CD4-positive, alpha-beta T cell treated with Interleukin-15 for 4 hours (primary cell): ENCODE results near the gene POLG2.
"Not testable (repeated sequence)": the region's sequence is repeated elsewhere in the genome, so short reads cannot be mapped to it uniquely, and the experiment has no call there.

Source experiments
- DNase-seq: peaks from one replicate; pipeline ENCODE4 v3.0.0-alpha.2; 2020; ENCODE audit warnings: low spot score

The POLG2 gene

DNA sequence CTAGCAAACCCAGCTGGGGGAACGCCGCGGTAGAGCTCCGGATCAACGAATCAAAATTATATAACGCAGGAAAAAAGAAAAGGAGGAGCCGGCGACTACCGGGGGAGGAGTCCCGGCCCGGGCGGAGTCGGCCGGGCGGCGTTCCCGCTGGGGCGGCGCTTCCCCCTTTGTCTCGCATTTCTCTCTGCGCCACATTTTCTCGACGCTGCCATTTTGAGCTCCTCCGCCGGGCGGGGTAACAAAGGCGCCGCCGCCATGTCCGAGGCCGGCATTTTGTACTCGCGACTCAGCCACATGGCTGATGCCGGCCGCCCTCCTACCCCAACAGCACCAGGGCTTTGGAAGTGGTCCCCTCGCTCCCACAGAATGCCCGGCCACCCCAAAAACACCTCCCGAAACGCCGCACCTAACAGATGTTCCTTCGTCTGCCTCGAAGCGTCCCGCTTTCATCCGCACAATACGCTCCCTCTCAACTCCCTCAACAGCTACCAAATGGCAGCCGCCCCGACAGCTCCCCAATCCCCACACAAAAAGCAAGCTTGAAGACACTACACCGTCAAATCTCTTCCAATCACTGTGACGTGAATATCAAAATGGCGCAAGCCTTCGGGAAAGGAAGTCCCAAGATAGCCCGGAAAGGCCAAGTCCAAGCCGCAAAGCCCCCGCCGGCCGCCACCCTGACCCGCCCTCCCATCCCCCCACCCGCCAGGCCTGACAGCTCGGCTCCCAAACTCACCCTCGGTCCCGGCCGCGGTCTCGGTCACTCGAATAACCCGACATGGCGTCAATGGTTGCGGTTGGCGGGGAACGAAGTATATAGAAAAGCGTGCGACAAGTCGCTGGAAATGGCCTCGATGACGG lies 8.7 kb upstream of the POLG2 start:
- peak; percentile 93 for DNase-seq

DNA sequence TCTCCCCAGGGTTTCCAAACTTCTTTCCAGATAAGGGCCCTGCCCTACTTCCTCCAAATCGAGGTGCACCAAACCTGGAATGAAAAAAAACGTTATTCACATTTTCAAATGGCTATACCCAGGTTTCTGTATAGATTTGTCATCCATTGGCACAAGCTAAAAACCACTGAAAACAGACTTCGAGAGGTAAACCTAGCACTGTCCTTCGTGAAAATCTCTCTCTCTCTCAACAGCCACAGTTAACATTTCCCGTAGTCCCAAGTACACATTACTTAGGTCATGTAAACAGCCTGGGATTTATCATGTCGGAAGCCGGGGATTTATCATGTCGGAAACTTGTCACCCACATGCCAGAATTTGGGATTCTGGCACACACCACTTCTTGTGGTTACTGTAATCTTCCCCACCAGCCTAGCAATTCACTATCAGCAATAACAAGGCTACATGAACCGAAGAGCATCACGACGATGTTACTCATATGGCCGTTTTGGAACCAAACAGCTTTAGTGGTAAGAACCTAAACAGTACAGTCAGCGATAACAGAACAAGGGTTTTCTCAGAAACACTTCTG lies 8.0 kb upstream of the POLG2 start:
- DNase-seq, result no peak

DNA sequence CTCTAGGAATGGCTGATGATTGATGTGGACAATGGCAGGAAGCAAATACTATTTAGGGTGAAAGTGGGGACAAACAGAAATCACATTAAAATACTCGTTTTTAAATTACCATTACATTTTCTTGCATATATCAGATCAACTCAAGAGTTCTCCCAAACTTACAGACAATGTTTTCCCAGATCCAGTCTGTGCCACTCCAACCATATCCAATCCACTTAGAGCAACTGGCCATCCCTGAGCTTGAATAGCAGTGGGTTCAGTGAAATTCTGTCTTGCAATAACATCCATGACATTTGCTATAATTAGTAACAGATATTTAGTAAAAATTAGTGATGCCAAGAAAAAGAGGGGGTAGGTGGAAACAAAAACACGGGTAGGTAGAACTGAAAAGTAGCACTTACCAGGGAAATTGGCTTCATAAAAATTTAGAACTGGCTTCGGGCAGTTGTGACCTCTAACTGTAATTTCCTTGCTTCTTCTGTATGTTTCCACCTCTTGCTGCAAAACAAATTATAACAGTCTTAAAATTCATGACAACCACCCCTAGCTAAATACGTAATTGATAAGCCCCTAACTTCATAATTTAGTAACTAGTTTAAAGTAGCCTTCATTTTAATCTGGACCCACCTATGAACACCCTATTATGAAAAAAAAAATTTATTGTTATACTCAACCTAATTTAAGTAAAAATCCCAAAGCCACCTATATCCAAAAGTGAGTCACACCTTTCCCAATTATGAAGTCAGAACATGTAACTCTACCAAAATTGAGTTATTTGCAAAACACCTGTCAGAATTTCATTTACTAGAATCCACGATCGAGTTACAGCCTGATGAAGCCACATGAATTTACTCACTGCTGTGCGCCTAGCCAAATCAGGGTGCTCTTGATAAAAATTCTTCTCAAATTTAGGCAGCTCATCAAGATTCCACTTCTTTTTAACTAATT lies 7.2 kb upstream of the POLG2 start:
- no peak for DNase-seq

DNA sequence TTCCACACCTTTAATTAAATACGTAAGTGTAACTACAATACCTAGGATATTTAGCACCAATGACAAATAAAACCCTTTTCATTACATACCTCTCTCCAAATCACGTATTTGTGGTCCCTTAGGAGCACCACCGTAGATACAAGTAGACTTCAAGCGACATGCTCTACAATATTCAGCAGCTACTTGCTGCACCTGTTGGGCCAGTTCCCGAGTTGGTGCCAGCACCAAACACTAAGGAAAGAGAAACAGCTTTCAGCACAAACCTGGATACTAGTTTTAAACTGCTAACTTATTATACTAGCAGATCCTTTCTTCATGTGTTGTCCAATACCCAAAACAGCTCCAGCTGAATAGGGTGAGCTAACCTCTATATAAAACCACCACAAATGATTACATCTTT lies 6.5 kb upstream of the POLG2 start:
- DNase-seq, result no peak

DNA sequence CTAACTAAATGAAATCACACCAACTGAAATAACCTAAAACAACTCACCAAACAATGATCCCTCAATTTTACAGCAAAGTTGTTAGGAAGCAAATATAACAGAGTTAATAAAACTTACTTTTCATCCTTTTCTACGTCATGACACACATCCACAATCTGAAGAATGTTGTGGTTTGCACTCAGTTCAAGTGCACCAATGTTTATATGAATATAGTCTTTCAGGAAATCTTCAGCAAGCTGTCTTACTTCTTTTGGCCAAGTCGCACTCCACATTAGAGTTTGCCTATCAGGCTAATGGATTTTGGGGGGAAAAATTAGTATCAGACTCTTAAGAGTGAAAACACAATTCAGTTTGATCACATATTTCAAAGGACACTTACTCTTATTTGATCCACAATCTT lies 6.0 kb upstream of the POLG2 start:
- DNase-seq, result no peak

DNA sequence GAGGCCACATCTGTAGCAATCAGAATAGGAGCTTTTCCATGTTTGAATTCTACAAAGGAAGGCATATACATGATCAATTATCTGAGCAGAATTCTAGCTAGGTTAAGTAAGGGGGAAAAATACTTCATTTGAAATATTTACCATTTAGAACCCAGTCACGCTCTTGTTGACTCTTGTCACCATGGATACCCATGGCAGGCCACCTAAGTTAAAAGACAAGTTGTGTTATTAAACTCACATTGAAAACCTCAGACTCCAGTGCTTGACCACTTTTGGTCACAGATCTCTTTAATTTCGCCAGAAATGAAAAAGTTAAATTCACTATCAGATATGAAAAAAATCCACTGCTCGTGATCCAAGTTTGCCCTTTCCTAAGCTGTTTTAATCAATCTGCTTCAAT lies 5.2 kb upstream of the POLG2 start:
- no peak for DNase-seq

DNA sequence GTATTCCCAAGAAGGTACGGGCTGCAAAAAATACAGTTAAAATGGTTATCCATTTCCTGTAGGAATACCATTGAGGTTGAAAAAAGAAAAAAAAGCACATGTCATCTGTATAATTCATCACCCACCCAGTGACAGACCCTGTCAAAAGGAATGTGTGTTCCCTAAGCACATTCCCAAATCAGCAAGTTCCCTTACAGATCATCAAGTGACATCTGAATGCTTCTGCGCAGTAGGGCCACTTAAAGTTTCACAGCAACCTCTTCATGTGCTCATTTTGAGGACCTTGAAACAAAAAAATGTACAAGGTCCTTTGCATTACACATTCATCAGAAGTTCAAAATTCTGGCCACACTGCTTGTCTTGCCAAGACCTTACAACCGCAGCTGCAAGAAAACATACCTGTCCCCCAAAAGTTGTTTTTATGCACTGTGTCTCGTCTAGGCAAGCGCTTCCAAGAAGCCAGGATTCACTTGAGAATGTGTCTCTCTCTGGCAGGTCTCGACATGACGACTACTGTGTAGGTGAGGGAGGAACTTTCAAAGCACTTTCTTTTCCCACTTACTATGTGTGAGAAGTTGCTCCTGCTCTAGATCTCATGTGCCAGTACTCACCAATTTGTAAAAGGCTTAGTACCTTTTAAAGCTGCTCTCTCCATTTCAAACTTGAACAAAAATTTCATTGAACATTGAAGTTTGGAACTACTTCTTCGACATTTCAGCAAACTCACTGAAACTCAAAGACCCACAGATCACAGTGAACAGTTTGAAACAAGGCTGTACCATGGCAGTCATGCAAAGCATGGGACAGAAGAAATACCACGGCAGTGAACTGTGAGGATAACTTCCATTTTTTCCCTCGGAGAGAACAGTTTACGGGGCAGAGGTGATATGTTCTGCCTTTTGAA lies 4.3 kb upstream of the POLG2 start:
- no peak for DNase-seq

DNA sequence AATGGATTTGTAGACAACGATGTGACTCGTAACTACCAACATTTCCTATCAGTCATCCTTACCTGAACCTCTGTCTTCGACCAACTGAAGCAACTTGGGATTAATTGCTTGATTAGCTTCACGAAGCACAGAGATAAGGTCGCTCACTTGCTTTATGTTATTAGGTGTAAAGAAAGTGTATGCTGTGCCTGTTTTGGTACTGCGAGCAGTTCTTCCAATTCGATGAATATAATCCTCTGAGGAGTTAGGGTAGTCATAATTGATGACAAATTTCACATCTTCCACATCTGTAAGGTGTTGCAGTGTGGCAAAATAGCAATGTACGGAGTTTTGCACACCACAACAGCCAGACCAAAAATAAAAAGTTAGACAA lies 3.6 kb upstream of the POLG2 start:
- DNase-seq, result no peak

DNA sequence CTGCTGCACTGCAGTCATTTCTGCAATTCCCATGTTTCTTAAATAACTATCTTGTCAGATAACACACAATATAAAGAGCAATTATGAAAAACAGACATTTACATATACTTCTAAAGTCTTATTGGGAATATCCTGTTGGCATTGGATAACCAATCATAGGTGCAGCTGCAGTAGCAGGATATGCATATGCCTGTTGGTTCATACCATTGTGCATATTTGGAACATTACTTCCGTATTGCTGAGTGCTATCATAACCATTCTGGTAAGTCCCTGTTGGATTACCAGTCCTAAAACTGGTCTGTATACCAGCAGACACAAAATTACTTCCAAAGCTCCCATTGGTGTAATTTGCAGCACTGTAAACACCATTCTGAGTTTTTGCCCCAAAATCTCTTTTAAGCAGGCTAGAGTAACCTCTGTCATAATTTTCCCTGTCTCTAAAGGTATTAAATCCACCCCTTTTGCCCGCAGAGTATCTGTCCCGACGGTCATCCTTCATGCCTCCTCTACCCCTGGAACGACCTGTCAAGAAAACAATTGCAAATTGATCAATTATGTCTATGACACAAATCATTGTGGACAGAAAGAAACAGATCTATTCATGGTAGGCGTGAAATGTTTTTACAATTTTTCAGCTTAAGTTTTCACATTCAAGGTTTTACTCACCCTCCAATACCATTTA lies 3.1 kb upstream of the POLG2 start:
- no peak for DNase-seq

DNA sequence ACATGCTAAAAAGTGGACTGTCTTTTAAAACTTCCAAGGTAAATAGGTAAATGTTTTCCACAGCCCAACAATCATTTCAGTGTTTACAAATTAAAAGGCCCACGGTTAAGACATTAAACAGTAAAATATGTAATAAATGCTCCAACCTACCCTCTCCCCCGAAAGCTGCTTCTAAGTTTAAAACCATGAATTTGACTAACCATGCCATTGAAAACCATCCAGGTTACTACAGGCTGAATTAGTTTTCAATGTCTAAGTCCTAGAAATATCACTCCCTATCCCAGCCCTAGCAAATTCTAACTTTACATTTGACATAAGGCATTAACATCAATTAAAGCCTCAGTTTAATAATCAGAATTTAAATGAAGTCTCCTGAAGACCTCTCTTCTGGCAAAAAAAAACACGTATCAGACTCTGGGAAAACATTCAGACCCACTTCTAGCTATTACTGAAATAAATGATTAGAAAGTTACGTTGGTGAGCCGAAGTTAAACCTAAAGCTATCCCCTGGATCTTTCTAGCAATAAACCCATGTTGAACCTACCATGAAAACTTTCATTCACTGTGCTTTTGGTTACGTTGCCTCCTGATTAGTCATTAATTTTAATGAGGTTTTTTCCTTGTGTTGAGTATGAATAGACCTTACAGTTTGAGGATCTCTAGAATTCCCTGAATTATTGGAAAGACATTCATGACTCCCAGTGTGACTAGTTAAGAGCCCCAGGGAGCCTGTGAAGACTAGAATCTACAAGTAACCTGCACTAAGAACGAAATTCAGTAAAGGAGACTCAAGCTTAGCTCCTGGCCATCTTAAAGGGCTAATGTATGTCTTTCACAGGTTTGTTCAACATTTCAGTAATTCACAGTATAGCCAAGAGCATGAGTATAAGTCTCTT lies 1.7 kb upstream of the POLG2 start:
- no peak for DNase-seq

DNA sequence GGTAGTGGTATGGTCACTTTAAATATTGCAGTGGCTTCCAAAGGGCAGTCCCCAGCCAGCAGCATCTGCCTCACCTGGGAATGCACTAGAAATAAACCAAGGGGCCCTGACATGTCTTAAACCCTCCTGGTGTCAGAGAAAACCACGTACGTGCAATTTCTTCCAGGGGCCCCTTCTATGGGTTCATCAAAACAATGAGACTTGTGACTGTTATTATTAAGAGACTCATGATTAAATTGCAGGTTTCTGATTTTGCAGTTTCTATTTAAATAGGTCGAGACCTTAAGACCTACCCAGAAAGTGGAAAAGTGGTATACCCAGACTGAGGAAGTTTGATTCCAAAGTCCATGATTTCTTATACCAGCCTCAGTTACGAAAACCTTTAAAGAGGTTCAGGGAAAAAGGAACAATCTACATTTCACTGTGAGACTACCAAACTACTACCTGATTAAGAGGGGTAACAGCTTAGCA lies 746 bp upstream of the POLG2 start:
- DNase-seq, result no peak

DNA sequence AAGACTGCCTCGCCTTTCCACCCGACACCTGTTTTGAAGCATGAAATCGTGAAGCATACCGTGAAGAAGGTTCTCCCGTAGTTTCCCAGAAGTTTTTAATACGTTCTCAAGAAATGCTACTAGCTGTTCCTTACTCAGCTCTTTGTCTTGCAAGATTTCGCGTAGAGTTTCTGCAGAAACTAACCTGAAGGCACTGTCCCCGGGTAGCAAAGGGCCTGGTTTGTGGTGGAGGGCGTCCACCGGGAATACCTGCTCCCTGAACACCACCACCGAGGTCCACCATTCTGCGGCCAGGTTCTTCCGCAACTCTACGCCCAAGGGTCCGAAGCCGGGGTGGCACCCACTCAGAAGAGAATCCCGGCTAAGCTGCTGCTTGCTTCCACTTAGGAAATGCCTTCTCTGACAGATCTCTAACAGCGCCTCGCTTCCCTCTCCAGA lies 487 bp downstream of the POLG2 start:
- peak; percentile 14 for DNase-seq

DNA sequence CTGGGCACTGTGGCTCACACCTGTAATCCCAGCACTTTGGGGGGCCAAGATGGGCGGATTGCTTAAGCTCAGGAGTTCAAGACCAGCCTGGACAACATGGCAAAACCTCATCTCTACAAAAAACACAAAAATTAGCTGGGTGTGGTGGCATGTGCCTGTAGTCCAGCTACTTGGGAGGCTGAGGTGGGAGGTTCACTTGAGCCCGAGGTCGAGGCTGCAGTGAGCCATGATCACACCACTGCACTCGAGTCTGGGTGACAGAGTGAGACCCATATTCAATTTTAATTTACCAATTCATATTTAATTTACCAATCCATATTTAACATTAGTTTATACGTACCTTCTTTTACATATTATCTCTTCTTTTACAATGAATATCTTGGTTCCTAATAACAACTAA lies 1.6 kb downstream of the POLG2 start:
- not testable (repeated sequence) for DNase-seq

DNA sequence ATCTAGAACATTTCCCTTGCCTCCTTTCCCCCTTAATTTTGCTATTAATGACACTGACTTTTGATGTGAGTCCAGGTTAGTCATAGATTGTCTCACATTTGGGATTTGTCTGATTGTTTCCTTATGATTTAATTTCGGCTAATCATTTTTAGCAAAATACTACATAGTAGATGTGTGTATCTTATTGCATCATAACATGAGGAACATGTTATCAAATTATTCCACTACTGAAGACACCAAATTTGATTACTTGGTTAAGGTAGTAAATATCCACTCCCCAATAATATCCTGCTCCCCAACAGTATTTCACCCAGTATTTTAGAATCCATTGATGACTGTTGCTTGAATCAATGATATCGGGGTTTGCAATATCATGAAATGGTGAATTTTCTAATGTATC lies 2.7 kb downstream of the POLG2 start:
- DNase-seq, result no peak

DNA sequence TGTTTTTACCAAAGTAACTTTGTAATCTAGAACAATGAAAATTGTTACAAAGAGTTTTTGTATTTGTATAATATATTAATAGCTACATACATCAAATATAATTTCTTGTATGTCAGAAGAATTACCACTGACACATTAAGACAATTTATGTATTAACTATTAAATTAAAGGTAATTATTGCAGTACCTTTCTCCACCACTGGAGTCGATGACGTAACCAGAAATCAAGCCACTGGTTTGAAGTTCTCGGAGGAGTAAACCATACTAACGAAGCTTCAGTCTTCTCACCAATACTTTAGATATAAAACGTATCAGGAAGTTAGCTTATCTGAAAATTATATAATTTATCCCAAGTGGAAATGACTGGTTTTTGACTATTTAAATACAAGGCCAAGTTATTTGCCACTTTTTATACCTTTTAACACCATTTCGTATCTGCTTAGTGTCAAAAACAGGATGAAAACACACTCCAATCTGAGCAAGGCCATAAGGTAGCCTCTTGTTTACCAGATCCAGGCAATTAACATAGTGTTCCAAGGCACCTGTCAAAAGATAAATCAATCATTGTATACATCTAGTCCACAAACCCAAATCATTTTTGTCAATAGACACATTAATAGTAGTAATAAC lies 4.3 kb downstream of the POLG2 start:
- DNase-seq, result peak; percentile 70

DNA sequence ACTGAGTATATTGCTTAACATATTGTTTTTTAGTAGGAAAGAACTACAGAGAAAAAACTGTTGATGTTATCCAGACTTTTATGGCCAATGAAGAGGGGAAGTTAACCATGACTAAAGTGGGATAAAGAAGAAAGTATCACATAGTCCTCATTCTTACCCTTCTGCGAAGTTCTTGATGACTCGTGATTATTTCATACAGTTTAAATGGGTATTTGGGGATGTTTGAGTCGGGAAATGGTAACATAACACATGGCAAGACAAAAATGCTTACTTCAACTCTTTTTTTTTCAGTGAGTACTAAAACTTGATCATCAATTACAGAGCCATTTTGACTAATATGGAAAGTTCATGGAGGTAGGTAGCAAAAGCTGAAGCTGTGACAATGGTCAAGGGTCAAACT lies 4.9 kb downstream of the POLG2 start:
- DNase-seq, result no peak

DNA sequence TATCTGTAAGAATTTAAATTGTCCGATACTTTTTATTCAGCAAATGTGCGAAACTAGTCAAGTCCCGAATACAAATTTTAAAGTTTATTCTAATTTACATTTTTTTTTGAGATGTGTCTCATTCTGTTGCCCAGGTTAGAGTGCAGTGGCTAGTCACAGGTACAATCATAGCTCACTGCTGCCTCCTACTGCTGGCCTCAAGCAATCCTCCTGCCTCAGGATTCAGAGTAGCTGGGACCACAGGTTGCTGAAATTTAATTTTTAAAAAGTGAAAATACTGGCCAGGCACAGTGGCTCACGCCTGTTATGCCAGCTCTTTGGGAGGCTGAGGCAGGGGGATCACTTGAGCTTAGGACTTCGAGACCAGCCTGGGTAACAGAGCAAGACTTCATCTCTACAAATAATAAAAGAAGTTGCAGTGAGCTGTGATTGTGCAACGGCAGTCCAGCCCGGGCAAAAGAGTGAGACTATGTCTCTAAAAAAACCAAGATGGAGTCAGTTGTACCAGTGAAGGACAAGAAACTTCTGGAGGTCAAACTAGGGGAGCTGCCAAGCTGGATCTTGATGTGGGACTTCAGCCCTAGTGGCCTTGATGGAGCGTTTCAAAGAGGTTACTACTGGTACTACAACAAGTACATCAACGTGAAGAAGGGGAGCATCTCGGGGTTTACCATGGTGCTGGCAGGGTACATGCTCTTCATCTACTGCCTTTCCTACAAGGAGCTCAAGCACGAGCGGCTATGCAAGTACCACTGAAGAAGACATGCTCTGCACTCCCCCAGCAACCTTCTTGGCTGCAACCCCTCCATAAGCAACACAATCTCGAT lies 5.6 kb downstream of the POLG2 start:
- peak; percentile 64 for DNase-seq

DNA sequence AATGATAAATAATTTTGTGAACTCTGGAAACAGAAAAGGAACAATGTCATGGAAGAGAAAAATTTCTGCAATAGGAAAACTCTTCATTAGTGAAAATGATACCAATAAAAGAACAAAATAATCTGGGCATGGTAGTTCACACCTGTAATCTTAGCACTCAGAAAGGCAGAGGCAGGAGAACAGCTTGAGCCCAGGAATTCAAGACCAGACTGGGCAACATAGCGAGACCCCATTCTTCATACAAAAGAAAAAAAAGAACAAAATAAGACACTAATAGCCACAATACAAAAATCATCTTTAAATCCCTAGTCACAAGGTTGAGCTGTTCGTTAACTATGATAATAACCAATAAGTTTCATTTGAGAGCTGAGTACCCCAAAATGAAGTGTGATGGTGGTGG lies 8.6 kb downstream of the POLG2 start:
- DNase-seq, result no peak

DNA sequence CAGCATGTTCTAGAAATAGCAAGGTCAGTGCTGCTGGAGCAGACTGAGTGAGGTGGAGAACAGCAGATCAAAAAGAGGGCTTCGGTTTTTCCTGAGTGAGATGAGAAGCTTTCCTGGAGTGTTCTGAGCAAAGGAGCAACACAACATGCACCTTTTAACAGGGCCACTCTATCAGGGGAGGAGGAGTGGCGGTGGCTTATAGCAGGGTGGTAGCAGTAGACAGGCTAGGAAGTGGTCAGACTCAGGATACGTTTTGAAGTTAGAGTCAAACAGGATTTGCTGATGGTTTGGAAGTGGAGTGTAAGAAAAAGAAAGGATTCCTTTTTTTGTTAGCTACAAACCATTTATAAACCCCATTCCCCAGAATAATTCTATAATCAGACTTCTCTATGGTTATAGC lies 12.5 kb downstream of the POLG2 start:
- DNase-seq, result no peak
